Measurements from ENCODE around the gene MGST2. TPM values are rescaled to one million over a fixed set of nuclear protein-coding genes. Genes with fewer than 3 reads are reported as not detected.

MGST2 gene
- 34.9 TPM for total RNA-seq

GRCh38 chr4:139665690-139666529 is at the start of gene MGST2:
Gene MGST2 (plus strand): TSS chr4:139665819. CDS start chr4:139666020, 201 bp downstream.

Other genes with a start within 250 kb of the MGST2 start
- 14.7 TPM for gene RAB33B, start 211.7 kb upstream of the MGST2 start, total RNA-seq
- gene SETD7, start 109.6 kb upstream of the MGST2 start, total RNA-seq, result 27.9 TPM